Sigmoid colon (tissue), 7 donors: Measurements from ENCODE around the gene GRXCR1. TPM values are rescaled to one million over a fixed set of nuclear protein-coding genes. Genes with fewer than 3 reads are reported as not detected.

Experiments
- DNase-seq: peaks from one replicate; pipeline ENCODE4 v3.0.0-alpha.2; 2019
- H3K27ac ChIP-seq, 4 donors: fragments of 200-600 bp; sonication (generic); one replicate each; pipeline ENCODE4 v1.5.1; 2016 to 2019; ENCODE audit warnings: mild to moderate bottlenecking in 1 of 4
- H3K27me3 ChIP-seq, 3 donors: fragments of 200-600 bp; sonication (generic); one replicate each; pipeline ENCODE4 v1.5.1; 2019; ENCODE audit warnings: mild to moderate bottlenecking in 1 of 3
- H3K36me3 ChIP-seq, 4 donors: fragments of 200-600 bp; sonication (generic); one replicate each; pipeline ENCODE4 v1.5.1; 2016 to 2019
- H3K4me1 ChIP-seq, 4 donors: fragments of 200-600 bp; sonication (generic); one replicate each; pipeline ENCODE4 v1.5.1; 2017 to 2019
- H3K4me3 ChIP-seq, 4 donors: fragments of 200-600 bp; sonication (generic); one replicate each; pipeline ENCODE4 v1.5.1; 2017 to 2019; ENCODE audit warnings: mild to moderate bottlenecking in 2 of 4, moderate library complexity in 1 of 4
- H3K9me3 ChIP-seq, 4 donors: fragments of 200-600 bp in 3 of 4; sonication (generic) in 3 of 4; one replicate each; pipeline versions ENCODE4 v1.5.1 to v1.6.1; 2013 to 2019
- EP300 ChIP-seq, 4 donors: sonication (generic); formaldehyde crosslinking; IDR thresholded peaks; one replicate each; pipeline ENCODE4 v1.6.1; 2017; ENCODE audit warnings: antibody characterized with exemption in 4 of 4
- POLR2A ChIP-seq, 2 donors: fragments of 450-650 bp; IDR thresholded peaks; one replicate each; pipeline ENCODE4 v1.6.1; 2016; ENCODE audit warnings: antibody characterized with exemption in 2 of 2, mild to moderate bottlenecking in 2 of 2, moderate library complexity in 2 of 2
- POLR2AphosphoS5 ChIP-seq, 4 donors: sonication (generic); formaldehyde crosslinking; IDR thresholded peaks; one replicate each; pipeline ENCODE4 v1.6.1; 2017; ENCODE audit warnings: antibody characterized with exemption in 4 of 4
- WGBS, 2 donors: extraction: QIAGEN DNeasy Blood & Tissue Kit; methylation state at CpG; one replicate each; pipeline ENCODE4 v1.1.7; 2013; 5-methylcytosine and 5-hydroxymethylcytosine counted together
- intact Hi-C: fragments of 100-400 bp; cut with DNase I; formaldehyde crosslinking; loops from one replicate; pipeline ENCODE4 v1.15.1; 2023
- polyA plus RNA-seq, 3 donors: library from polyadenylated mRNA; stranded (reverse); fragments of 200-250 nt; gene quantifications; one replicate each; pipeline ENCODE4 v1.2.3, GENCODE V29; 2013
- total RNA-seq, 4 donors: library from RNA; depleted of rRNA; stranded (reverse); fragments of >200 nt; gene quantifications; one replicate each; pipeline ENCODE4 v1.1.0, GENCODE V29; 2016
- TF ChIP-seq, protein P1 (sequence below), 4 experiments: fragments of 450-650 bp in 3 of 4; fragments of 200-600 bp in 1 of 4; IDR thresholded peaks; one replicate each; pipeline ENCODE4 v1.5.1; 2016 to 2019; ENCODE audit warnings: antibody characterized with exemption in 4 of 4, mild to moderate bottlenecking in 3 of 4, moderate library complexity in 2 of 4
- donor health status: healthy with polysubstance abuse.
- donor health status: Bipolar disorder and iron deficiency.
- donor health status: healthy.

GRXCR1 gene
- total and polyA plus RNA-seq, 7 donors: not detected

DNA sequence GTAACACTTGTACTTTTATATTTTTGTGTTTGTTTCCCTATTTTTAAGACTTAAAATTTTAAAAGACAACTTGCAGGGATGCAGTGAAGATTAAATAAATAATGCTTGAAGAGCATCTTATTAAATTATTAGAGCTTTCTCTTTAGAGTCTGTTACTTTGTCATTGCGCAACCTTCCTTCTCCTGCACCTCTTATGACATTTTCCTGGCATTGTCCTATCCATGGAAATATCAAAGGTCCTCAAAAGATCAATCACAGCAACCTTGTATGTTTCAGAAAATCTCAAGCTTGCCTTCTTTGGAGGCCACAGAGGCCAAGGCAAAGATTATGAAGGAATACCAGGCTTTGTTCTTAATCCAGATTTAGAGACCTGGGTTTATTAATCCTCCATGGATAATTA lies 116.3 kb downstream of the GRXCR1 start:
- TF ChIP-seq POLR2AphosphoS5 (IDR thresholded peaks at IDR 0.05) (no peak), POLR2A (IDR thresholded peaks at IDR 0.05) (no peak), EP300 (IDR thresholded peaks at IDR 0.05) (no peak)
- TF ChIP-seq, protein P1, sequence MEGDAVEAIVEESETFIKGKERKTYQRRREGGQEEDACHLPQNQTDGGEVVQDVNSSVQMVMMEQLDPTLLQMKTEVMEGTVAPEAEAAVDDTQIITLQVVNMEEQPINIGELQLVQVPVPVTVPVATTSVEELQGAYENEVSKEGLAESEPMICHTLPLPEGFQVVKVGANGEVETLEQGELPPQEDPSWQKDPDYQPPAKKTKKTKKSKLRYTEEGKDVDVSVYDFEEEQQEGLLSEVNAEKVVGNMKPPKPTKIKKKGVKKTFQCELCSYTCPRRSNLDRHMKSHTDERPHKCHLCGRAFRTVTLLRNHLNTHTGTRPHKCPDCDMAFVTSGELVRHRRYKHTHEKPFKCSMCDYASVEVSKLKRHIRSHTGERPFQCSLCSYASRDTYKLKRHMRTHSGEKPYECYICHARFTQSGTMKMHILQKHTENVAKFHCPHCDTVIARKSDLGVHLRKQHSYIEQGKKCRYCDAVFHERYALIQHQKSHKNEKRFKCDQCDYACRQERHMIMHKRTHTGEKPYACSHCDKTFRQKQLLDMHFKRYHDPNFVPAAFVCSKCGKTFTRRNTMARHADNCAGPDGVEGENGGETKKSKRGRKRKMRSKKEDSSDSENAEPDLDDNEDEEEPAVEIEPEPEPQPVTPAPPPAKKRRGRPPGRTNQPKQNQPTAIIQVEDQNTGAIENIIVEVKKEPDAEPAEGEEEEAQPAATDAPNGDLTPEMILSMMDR (IDR thresholded peaks at IDR 0.05): no peak
- WGBS, 2 donors: 96 to 98% methylated on average over 1 of the region's 1 CpG
- H3K4me1 ChIP-seq: no peaks in the 10 kb centered on the region

DNA sequence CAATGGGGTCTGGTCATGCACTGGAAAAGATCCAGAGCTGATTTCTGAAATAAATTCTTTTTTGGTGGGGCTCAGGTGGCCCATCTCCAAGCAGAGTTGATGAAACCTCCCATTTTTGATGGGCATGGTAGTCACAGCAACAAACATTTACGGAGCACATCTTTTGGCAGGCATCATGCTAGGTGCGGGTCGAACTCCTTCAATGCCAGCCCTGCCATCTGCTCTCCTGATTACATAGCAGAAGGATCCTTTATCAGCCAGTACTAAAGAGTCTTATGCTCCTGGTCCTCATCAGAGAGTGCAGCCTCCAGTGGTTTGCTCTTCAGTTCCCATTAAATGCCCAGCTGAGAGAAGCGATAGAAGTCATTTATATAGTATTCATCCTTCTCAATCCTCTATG lies 121.7 kb downstream of the GRXCR1 start:
- H3K27ac ChIP-seq: no peak overlapping the region
- 95% methylated on average over 4 of the region's 4 CpGs for WGBS, 2 donors
- H3K9me3 ChIP-seq: no peaks in the 10 kb centered on the region
- TF ChIP-seq EP300 (IDR thresholded peaks at IDR 0.05): no peak
- no peak for TF ChIP-seq POLR2A (IDR thresholded peaks at IDR 0.05)
- TF ChIP-seq POLR2AphosphoS5 (IDR thresholded peaks at IDR 0.05): no peak
- TF ChIP-seq, protein P1 (IDR thresholded peaks at IDR 0.05): no peak
- no peak overlapping the region for H3K4me3 ChIP-seq
- intact Hi-C loops: no loop called here
- no peak for DNase-seq
- H3K27me3 ChIP-seq: no peaks in the 10 kb centered on the region
- no peaks in the 10 kb centered on the region for H3K36me3 ChIP-seq
- H3K4me1 ChIP-seq: no peaks in the 10 kb centered on the region

More for the DNA sequence above, 116.3 kb downstream of the GRXCR1 start:
- Histone ChIP-seq H3K36me3 (no peaks in the 10 kb centered on the region), H3K9me3 (peaks cover 0 to 3% (median 0%) of the 10 kb centered on the region in 4 donors), H3K4me3 (no peak overlapping the region), H3K27me3 (no peaks in the 10 kb centered on the region), H3K27ac (no peak overlapping the region)
- intact Hi-C loops: no loop called here
- no peak for DNase-seq

DNA sequence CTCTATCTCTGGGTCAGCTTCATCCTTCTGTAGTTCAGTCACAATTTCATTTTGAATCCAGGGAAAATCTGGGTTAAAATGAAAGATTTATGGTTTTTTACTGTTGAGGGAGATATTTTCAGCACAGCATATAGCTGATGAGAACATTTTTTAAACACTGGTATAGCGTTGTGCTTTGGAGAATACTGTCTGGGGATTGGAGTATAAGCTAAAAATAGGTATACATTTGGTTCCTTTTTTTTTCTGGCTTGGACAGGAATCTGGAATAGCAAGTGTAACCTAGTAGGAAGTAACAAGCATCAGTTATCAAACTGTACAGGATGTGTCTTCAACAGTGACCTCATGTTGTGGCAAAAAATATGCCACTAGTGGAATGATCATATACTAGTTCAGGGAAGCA lies 149.1 kb downstream of the GRXCR1 start:
- 48 to 76% methylated on average over 1 of the region's 1 CpG for WGBS, 2 donors
- Histone ChIP-seq H3K4me3 (no peak overlapping the region), H3K9me3 (no peaks in the 10 kb centered on the region), H3K4me1 (no peaks in the 10 kb centered on the region), H3K27me3 (no peaks in the 10 kb centered on the region), H3K36me3 (no peaks in the 10 kb centered on the region), H3K27ac (no peak overlapping the region)
- no peak for DNase-seq
- TF ChIP-seq POLR2A (IDR thresholded peaks at IDR 0.05) (no peak), POLR2AphosphoS5 (IDR thresholded peaks at IDR 0.05) (no peak), EP300 (IDR thresholded peaks at IDR 0.05) (no peak)
- TF ChIP-seq, protein P1 (IDR thresholded peaks at IDR 0.05): no peak
- intact Hi-C loops: no loop called here

DNA sequence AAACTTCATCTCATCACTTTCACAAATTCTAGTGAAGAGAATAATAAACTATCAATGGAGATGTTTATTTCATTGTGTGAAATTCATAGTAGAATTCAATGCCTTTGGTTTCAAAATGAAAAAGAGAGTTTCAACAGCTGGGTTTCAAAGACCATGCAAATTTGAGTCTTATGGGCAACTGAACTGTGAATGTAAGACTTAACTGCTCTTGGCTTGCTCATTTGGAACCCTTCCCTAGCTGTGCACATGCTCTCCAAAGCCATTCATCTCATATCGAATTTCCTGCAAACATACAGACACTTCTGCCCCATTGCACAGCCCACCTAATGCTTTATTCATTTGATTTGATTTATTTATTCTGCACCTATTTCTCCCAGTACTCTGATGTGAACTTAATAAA lies 154.5 kb downstream of the GRXCR1 start:
- Histone ChIP-seq H3K36me3 (no peaks in the 10 kb centered on the region), H3K27ac (no peak overlapping the region), H3K4me3 (no peak overlapping the region), H3K9me3 (no peaks in the 10 kb centered on the region), H3K4me1 (no peaks in the 10 kb centered on the region), H3K27me3 (no peaks in the 10 kb centered on the region)
- no peak for DNase-seq
- intact Hi-C loops: no loop called here
- WGBS, 2 donors: 58 to 62% methylated on average over 1 of the region's 1 CpG
- no peak for TF ChIP-seq POLR2AphosphoS5 (IDR thresholded peaks at IDR 0.05)
- no peak for TF ChIP-seq EP300 (IDR thresholded peaks at IDR 0.05)

DNA sequence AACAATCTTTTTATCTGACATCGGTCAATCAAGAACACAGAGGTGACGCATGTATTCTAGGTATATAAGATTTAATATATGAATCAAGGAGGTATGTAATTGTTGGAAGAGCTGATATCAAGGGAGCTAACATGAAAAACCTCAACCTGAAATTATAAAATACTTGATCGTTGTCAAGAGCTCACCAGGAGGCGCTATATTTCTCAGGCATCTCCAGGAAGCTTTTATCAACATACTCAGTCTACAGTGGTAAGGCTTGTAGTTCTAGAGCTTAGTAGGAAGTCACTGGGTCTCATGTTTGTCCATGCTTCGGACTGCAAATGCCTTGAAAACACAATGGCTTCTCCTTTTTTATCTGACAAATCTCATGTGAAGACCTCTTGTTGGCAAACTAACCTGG lies 156.1 kb downstream of the GRXCR1 start:
- no peak for DNase-seq
- H3K36me3 ChIP-seq: no peaks in the 10 kb centered on the region
- H3K4me3 ChIP-seq: no peak overlapping the region
- 83 to 84% methylated on average over 5 of the region's 5 CpGs for WGBS, 2 donors
- no peaks in the 10 kb centered on the region for H3K27me3 ChIP-seq
- intact Hi-C loops: no loop called here
- no peaks in the 10 kb centered on the region for H3K9me3 ChIP-seq
- TF ChIP-seq EP300 (IDR thresholded peaks at IDR 0.05) (no peak), POLR2A (IDR thresholded peaks at IDR 0.05) (no peak), POLR2AphosphoS5 (IDR thresholded peaks at IDR 0.05) (no peak)
- TF ChIP-seq, protein P1 (IDR thresholded peaks at IDR 0.05): no peak
- H3K4me1 ChIP-seq: no peaks in the 10 kb centered on the region
- no peak overlapping the region for H3K27ac ChIP-seq
